ENCODE results near the gene CDV3.

The CDV3 gene

DNA sequence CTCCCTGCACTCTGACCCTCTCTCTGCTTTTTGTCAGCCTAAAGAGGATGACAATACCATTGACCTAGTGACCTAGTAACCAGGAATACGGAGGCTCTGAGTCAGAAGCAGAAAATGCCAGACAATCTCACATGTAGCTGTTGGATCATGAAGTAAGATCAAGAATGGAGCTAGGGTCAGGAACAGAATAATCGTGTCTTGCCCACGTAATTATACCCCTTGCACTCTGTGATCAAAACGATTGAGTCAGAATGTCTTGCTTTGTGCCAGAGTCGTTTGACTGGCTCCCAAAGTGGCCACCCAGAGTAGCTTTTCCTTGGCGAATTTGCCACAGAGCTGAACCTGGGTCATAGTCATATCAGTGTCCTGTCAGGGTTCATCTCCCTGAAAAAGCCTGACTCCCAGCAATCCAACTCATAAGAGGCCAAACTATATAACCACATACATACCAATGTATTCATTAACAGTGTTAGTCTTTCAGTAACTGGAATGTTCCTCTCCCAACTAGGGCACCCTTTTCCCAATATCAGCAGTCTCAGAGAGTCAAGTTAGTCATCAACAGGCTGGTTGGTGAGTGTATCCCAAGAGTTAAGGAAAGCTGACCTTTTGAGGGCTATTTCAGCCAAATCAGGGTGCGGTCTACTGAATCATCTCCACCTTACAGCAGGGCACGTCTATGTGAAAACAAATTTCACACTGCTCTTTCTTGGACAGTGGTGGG lies 5.0 kb upstream of the CDV3 start:
- DNase-seq (ENCODE audit: low spot score) = no peak

- no peak for DNase-seq (ENCODE audit: low spot score)
Measured at GRCh38 chr3:133570139-133570936, 3.1 kb upstream of the CDV3 start.

DNA sequence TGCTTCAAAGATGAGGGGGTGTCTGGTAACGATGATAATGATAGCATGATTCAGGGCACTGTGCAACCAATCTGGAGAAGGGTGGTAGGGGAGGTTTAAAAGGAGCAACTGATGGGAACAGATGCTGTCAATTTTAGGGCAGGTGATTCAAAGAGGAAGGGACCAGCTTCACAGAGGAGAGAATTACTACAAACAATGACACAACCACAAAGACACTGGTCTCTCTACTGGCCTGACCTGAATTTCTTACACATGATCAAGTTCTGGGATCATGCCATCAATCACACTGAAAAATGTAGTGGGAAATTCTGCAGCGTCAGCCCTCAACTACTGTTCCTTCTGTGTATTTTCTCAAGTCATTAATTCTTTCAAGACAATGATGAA lies 2.6 kb upstream of the CDV3 start:
- DNase-seq (ENCODE audit: low spot score) = no peak

- peak; percentile 95 for DNase-seq (ENCODE audit: low spot score)
Measured at GRCh38 chr3:133572158-133573053, 1.1 kb upstream of the CDV3 start.

DNA sequence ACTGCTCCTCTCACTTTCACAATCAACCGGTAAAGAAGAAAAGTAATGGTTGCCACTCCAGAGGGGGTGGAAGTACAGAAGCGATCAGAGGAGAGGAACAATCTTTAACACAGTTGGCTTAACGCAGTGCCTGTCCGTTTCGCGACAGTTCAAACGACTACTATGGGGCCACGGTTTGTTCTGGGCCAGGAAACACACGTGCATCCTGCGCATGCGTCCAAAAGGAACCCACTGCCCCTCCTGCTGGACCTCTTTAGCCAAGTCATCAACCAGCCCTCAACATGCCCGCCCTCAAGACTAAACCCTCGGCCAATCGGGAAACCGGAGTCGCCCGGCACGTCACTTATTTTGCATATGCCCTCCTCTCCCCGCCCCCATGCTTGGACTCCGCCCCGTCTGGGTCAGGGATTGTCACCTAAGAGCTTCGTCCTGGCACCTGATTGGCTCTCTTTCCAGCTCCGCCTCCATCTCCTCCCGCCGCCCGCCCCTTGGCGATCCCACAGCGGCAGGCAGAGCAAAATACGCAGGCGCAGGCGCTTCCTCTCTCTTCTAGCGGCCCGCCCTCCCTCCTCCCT lies 345 bp upstream of the CDV3 start:
- peak; percentile 100 for DNase-seq (ENCODE audit: low spot score)

- DNase-seq (ENCODE audit: low spot score) = peak; percentile 60
Measured at GRCh38 chr3:133574260-133574881, 885 bp downstream of the CDV3 start.

DNA sequence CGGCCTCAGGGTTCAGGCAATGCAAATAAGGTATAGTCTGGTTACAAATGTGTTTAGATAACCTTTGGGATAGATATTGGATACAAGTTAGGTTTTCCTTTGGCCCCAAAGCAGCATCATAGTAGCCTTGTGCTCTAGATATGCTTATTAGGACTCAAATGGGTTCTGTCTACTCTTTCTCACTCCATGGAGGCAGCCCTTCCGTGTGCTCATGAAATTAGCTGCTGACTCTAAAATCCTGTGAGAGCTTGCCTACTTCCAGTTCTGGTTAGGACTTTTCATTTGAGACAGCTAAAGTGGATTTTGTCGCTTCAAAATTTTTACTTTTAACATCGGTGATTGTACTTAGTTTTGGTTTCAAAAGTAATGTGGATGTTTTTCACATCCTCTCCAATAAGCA lies 1.6 kb downstream of the CDV3 start:
- DNase-seq (ENCODE audit: low spot score) = peak; percentile 53

DNA sequence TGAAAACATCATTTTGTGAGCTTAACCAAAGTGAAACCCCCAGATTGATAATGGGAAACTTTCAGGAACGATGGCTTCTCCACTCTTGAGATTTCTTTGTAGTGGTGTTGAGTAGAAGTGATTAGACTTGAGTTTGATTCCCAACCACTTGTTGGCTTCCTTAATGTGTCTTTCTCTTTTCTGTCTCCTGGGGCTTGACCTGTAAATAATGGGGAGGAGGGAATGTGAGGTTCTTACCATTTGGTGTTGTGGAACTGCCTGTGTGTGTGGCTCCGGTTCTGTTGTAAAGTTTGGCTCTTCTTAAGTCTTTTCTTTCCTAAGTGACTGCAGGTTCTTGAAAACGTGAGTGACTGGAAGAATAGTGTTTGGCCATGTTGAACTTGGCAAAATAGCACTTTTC lies 2.7 kb downstream of the CDV3 start:
- DNase-seq (ENCODE audit: low spot score) = no peak

DNA sequence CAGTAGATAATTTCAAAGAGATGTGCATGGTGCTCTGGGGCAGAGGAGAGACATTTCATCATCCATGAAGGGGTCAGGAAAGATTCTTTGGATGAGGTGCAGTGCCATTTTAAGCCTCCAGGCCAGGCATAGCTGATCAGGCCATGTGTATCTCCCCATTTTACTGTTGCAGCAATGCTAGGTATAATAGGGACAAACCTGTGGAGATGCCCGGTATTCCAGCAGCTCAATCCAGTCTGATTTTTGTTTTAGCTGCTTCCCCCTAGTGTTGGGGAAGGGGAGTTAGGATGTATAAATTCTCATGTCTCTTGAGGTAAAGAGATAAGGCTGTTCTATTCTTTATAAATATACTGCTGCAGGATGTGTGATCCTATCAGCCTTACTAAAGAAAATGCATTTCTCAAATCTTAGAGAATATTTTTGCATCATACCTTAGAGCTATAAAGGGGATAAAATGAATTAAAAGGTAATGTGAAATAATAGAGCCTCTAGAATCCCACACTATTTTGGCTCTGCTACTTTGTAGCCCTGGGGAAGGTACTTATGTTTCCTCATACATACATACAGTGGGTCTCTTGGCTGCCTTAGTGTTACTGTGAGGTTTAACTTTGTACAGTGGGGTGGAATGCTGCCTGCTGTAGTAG lies 5.2 kb downstream of the CDV3 start:
- DNase-seq (ENCODE audit: low spot score) = peak; percentile 40

DNA sequence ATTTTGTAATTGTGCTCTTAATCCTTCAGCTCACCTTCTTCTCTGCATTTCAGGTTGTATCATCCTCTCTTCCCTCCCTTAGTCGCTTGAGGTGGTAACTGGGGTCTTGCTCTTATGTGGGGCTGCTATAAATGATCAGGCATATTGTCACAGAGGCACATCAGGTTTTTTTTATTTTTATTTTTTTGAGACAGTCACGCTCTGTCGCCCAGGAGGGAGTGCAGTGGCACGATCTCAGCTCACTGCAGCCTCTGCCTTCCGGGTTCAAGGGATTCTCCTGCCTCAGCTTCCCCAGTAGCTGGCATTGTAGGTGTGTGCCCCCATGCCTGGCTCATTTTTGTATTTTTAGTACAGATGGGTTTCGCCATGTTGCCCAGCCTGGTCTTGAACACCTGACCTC lies 9.9 kb downstream of the CDV3 start:
- no peak for DNase-seq (ENCODE audit: low spot score)

DNA sequence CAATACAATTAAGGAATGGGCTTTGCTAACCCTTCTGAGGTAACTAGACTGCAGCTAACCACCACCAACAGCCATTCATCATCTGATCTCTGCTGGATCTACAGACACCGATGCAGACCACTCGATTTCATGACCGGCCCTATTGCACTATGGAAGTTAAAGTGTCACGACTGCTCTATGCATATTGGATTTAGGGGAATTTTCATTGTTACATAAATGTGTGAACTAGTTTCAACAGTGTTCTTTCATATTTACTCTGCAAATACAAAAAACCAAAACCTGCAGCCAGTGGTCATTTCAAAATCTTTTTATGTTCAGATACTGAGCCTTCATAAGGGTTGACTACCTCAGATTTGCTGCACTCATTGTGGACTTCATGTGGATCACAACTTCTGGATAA lies 14.5 kb downstream of the CDV3 start:
- DNase-seq (ENCODE audit: low spot score) = no peak

DNA sequence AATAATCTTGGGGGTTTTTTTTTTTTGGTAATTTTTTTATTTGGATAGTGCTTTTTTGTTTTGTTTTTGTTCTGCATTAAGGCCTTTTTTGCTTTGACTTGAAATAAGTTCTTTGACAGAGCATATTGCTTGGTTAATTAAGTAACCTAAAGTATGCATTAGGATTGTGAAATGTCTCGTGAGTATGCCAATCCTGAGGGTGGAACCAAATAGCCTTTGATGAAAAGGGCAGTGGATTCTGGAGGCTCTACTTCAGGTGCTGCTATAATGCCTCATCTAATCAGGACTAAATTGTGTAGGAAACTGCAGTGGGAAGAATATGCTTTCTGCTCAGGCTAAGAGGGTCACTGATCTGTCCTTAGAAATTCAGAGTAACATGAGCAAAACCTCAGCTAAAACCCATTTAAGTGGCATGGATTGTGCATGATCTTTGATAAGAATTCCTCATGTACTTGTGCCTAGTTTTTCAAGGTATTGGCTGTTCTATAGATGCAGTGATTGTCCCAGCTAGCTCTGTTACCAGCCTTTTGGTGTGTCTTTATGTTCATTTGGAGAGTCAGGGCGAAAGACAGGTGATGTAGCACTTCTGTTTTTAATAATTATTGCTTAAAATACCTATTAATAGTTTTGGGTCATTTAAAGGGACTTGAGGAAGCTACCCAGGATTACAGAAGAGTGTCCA lies 15.4 kb downstream of the CDV3 start:
- DNase-seq (ENCODE audit: low spot score) = no peak

- DNase-seq (ENCODE audit: low spot score) = no peak
Measured at GRCh38 chr3:133589503-133589902, 16.0 kb downstream of the CDV3 start.

- DNase-seq (ENCODE audit: low spot score) = no peak
Measured at GRCh38 chr3:133591271-133591742, 17.8 kb downstream of the CDV3 start.

DNA sequence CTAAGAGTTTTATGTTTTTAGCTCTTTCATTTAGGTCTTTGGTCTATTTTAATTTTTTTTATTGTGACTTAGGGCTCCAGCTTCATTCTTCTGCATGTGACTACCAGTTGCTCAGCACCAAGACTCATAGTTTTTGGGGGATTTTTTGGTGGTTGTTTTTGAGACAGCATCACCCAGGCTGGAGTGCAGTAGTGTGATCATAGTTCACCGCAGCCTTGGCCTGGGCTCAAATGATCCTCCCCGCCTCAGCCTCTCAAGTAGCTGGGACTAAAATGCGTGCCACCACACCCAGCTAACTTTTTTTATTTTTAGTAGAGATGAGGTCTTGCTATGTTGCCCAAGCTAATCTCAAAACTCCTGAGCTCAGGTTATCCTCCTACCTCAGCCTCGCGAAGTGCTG lies 19.4 kb downstream of the CDV3 start:
- DNase-seq (ENCODE audit: low spot score) = no peak

GRCh38 chr3:133593243-133593642 lies 19.8 kb downstream of the CDV3 start:
- DNase-seq (ENCODE audit: low spot score) = no peak

DNA sequence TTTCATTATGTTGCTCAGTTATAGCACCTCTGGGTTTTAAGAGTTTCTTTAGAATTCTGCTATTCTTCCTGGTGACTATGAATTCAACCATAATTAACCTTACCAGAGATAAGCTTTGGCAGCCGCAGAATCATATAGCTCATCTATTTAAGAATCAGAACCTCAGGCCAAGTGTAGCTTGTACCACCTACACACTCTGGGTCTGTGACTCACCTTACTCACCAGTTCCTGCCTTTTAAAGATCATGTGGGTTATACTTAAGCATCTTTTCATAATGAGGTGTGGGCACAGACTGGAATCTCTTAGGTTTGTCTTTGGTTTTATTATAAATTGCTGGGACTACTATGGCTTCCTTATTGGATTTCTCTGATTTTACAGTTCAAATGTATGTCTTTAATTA lies 21.9 kb downstream of the CDV3 start:
- no peak for DNase-seq (ENCODE audit: low spot score)

DNA sequence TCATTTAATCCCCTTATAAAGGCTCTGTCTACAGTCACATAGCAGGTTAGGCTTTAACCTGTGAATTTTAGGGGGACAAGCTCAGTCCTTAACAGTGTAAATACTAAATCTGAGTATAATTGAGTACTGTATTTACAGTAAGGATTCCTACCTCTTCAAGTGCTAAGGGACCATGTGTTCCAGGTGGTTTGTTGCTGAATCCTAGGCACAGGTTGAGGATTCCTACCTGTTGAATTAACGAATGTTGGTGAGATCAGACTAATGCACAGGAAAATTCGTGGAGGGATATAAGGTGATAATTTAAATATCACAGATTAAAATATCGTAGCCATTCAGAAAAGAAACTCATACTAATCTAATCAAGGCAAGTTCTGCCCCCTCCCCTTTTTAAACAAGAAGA lies 24.9 kb downstream of the CDV3 start:
- no peak for DNase-seq (ENCODE audit: low spot score)

GRCh38 chr3:133599280-133599679 lies 25.8 kb downstream of the CDV3 start:
- DNase-seq (ENCODE audit: low spot score) = no peak

DNA sequence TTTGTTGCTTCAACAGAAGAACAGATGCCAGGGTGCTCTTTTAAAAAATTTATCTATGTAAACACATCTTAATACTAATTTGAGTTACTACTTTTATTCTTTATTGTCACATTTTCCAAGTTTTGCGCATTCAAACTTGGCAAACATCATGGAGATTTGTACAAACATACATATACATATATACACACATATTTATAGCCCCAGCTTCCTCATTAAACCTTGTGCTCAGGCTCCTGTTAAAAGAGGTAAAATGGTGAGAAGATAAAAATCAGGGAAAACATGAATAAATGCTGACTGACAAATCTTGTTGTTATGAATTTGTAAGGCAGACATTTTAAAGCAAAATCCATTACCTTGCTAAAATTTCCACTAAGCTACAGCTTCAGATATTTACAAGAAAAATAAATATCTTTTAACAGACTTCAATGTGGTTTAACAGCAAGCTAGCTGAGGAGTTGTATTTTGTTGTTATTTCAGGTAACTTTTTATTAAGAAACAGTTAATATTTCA lies 27.1 kb downstream of the CDV3 start:
- no peak for DNase-seq (ENCODE audit: low spot score)

All from NAMALWA (cell line).